GM12892 (cell line): ENCODE measurements around the gene ELN.

Experiments
- POLR2A ChIP-seq: IDR thresholded peaks from 2 replicates; pipeline ENCODE4 v1.6.1; 2011; ENCODE audit warnings: low read depth, low read length, control low read depth
- POLR2AphosphoS5 ChIP-seq: IDR thresholded peaks from 2 replicates; pipeline ENCODE4 v1.6.1; 2011; ENCODE audit warnings: low read depth, low read length, control low read depth

- TF ChIP-seq POLR2A, result no peak; the same call in 1 of the 2 replicates
- TF ChIP-seq POLR2AphosphoS5, result no peak
Observed at GRCh38 chr7:74092321-74092963, 64.5 kb downstream of the ELN start.
